NB4 (cell line): ENCODE measurements around the gene B4GALNT4.
"Not testable (repeated sequence)": the region's sequence is repeated elsewhere in the genome, so short reads cannot be mapped to it uniquely, and the experiment has no call there.

ENCODE experiments used
- DNase-seq: peaks from one replicate; pipeline ENCODE4 v3.0.0; 2010; ENCODE audit warnings: low read depth
- H3K4me3 ChIP-seq: one replicate; pipeline ENCODE4 v1.5.1; 2011; ENCODE audit warnings: mild to moderate bottlenecking, low read depth, low read length, moderate library complexity
- MAX ChIP-seq: IDR thresholded peaks from 2 replicates; pipeline ENCODE4 v1.6.1; 2011; ENCODE audit warnings: low read depth, low read length
- MYC ChIP-seq: IDR thresholded peaks from 2 replicates; pipeline ENCODE4 v1.6.1; 2011; ENCODE audit warnings: low read depth, low read length
- POLR2A ChIP-seq: IDR thresholded peaks from 2 replicates; pipeline ENCODE4 v1.6.1; 2011; ENCODE audit warnings: mild to moderate bottlenecking; ENCODE audit not compliant: insufficient read length; ENCODE audit errors: extremely low read depth
- TF ChIP-seq, protein P1 (sequence below): IDR thresholded peaks from one replicate; pipeline ENCODE4 v1.5.1; 2012; ENCODE audit warnings: low read depth, low read length

The B4GALNT4 gene

GRCh38 chr11:406796-407650 is 37.7 kb downstream of the B4GALNT4 start:
- DNase-seq, result peak; percentile 91
- TF ChIP-seq POLR2A (no peak), MAX (peak; percentile 8; the same call in 1 of the 2 replicates), MYC (no peak)
- TF ChIP-seq, protein P1, sequence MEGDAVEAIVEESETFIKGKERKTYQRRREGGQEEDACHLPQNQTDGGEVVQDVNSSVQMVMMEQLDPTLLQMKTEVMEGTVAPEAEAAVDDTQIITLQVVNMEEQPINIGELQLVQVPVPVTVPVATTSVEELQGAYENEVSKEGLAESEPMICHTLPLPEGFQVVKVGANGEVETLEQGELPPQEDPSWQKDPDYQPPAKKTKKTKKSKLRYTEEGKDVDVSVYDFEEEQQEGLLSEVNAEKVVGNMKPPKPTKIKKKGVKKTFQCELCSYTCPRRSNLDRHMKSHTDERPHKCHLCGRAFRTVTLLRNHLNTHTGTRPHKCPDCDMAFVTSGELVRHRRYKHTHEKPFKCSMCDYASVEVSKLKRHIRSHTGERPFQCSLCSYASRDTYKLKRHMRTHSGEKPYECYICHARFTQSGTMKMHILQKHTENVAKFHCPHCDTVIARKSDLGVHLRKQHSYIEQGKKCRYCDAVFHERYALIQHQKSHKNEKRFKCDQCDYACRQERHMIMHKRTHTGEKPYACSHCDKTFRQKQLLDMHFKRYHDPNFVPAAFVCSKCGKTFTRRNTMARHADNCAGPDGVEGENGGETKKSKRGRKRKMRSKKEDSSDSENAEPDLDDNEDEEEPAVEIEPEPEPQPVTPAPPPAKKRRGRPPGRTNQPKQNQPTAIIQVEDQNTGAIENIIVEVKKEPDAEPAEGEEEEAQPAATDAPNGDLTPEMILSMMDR, result no peak
- no peak overlapping the region for H3K4me3 ChIP-seq

DNA sequence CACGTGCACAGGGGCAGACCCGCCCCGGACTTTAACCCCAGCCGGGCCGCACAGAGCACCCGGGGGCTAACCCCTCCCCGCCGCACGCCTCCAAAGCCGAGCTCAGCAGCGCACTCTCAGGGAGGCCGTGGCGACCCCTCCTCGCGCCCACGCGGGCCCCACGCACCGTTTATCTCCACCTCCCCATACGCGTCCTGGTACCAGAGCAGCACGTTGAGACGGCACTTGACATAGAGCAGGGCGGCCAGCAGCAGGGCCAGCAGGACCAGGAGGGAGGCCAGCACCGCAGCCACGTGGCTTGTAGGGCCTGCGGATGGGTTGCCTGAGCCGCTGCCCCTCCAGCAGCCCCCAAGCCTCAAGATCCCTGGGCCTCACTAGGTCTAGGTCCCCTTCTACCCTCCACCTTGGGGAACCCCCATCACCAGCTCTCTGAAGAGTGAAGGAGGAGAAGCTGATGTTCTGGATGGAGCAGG is 38.4 kb downstream of the B4GALNT4 start:
- TF ChIP-seq MYC, result no peak
- TF ChIP-seq MAX, result 0 out of 2 replicates have a peak, but pooled peaks have one; percentile 1
- no peak for TF ChIP-seq POLR2A
- TF ChIP-seq, protein P1, result no peak
- H3K4me3 ChIP-seq, result no peak overlapping the region
- no peak for DNase-seq

DNA sequence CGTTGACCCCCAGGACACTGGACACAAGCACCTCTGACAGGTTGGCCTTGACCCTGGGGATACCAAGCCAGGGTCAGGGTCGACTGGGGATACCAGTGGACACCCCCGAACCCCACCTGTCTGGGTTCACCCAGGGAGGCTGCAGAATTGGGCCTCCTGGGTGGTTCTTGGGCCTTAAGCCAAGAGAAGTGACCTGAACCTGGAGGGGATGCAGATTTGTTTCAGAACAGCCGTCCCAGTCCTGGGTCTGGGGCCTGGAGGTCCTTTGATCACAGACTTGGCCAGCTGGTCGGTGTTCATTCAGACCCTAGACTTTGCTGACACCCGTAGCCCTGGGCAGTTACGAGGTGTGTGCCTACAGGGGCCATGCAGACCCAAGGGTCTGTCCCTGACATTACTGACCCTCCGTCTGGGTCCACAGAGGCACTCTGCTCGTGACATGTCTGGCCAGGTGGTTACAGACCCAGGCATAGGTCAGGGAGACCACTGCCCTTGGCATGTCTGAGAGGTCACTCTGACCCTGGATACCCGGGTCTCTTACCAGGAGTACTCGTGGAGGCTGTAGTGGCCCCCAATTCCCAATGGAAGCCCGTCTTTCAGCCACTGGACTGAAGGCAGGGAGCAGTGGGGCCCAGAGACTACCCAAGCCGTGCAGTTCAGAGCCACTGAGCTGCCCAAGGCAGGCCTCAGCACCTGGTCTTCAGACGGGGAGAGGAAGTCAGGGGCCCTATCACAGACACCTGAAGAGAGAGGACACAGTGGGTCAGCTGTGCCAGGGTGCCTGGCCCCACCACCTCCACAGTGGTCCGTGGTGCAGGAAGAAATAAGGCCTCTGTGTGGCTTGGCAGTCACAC is 39.1 kb downstream of the B4GALNT4 start:
- DNase-seq, result no peak
- no peak overlapping the region for H3K4me3 ChIP-seq
- TF ChIP-seq MYC (no peak), POLR2A (no peak), MAX (no peak)
- TF ChIP-seq, protein P1, result no peak

- DNase-seq, result no peak
- no peak overlapping the region for H3K4me3 ChIP-seq
- TF ChIP-seq POLR2A (no peak), MYC (no peak), MAX (no peak)
- TF ChIP-seq, protein P1, result no peak
These were observed 39.8 kb downstream of the B4GALNT4 start for GRCh38 chr11:409008-409599.

DNA sequence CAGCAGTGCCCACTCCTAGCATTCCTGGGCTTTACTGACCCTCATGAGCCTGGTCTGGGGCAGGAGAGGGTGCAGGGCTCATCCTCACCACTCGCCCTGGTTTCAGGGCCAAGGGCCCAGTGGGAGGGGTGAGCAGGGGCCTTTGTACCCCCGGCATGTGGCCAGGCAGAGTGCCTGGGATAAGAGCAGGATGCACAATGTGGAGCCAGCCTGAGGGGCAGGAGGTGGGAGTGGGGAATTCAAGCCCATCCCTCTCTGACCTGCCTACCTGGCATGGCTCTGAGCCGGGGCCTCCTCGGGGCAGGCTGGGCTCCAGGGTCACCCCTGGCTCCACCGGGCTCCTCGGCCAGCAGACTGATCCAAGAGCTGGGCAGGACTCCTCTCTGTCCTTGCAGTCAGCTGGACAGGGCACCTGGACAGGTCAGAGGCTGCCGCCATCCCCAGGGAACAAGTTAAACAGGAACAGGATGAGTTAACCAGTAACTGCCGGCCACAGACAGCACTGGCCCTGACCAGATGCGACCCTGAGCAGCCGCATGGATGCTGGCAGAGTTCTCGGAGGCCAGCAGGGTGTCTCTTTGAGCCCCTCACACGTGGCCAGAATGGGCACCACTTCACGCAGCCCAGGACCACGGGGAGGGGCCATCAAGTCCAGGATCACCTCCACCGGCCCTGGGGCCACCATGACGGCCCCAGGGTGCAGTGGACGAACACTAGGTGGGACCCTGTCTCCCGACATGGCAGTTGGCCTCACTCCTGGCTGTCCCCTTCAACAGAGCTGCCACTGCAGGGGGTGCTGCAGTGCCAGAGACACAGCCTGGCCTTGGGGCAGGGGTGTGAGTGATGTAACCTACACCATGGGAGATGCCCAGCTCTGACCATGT is 40.5 kb downstream of the B4GALNT4 start:
- H3K4me3 ChIP-seq, result no peak overlapping the region
- no peak for DNase-seq
- TF ChIP-seq, protein P1, result no peak

DNA sequence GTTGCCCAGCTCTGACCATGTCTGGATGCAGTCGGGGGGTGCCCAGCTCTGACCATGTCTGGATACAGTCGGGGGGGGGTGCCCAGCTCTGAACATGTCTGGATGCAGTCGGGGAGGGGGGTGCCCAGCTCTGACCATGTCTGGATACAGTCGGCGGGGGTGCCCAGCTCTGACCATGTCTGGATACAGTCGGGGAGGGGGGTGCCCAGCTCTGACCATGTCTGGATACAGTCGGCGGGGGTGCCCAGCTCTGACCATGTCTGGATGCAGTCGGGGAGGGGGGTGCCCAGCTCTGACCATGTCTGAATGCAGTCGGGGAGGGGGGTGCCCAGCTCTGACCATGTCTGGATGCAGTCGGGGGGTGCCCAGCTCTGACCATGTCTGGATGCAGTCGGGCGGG is 41.4 kb downstream of the B4GALNT4 start:
- H3K4me3 ChIP-seq, DNase-seq: not testable (repeated sequence)

- H3K4me3 ChIP-seq, DNase-seq: not testable (repeated sequence)
These were observed 42.2 kb downstream of the B4GALNT4 start for GRCh38 chr11:411520-411919.
